ENCODE data around the gene SEPTIN8. TPM values are rescaled to one million over a fixed set of nuclear protein-coding genes. Genes with fewer than 3 reads are reported as not detected.

SEPTIN8 gene
- total RNA-seq, 2 donors from 2014 or later, result 42.9 to 54.8 TPM

GRCh38 chr5:132788990-132789886 is 12.2 kb upstream of the SEPTIN8 start:
- no peak for DNase-seq (ENCODE audit: low spot score)
- intact Hi-C loops (cut with DNase I), result no loop called here

GRCh38 chr5:132788508-132788907 is 11.5 kb upstream of the SEPTIN8 start:
- DNase-seq (ENCODE audit: low spot score), result no peak
- intact Hi-C loops (cut with DNase I), result no loop called here

DNA sequence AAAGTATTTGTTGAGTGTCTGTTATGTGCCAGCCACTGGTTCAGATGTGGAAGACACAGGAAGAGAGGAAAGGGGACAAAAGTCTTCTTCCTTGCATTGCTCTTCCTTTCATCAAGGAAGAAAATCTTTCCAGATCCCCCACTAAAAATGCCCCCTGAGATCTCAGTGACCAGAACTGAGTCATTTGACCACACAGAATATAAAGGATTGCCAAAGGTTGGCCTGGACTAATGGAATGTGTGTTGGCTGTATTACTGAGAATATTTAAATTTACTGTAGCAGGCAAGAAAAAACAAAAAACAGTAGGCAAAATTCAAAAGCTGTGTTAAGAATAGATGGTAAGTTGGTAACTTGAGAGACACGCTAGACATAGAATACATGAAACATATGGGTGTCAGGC is 10.0 kb upstream of the SEPTIN8 start:
- intact Hi-C loops (cut with DNase I), result no loop called here

DNA sequence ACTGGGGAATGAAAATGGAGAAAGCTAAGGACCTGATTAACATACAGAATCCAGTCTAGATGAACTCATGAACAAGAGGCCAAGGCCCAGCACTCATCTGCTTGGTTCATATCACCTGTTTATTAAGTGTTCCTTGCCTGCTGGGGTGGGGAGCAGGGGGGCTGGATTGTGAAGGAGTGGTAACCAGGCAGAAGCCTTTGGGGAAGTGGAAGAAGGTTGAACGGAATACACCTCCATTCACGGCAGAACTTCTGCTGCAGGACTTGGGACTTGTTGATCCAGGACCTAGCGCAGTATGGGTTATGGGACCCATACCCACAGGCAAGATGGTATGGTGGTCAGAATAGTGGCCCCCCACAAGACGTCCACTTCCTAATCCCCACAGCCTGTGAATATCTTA is 8.8 kb upstream of the SEPTIN8 start:
- no peak for DNase-seq (ENCODE audit: low spot score)
- intact Hi-C loops (cut with DNase I), result no loop called here

More for the DNA sequence above, 10.0 kb upstream of the SEPTIN8 start:
- DNase-seq (ENCODE audit: low spot score), result no peak

- no peak for DNase-seq (ENCODE audit: low spot score)
- intact Hi-C loops (cut with DNase I), result no loop called here
Measured at GRCh38 chr5:132785365-132785764, 8.3 kb upstream of the SEPTIN8 start.

DNA sequence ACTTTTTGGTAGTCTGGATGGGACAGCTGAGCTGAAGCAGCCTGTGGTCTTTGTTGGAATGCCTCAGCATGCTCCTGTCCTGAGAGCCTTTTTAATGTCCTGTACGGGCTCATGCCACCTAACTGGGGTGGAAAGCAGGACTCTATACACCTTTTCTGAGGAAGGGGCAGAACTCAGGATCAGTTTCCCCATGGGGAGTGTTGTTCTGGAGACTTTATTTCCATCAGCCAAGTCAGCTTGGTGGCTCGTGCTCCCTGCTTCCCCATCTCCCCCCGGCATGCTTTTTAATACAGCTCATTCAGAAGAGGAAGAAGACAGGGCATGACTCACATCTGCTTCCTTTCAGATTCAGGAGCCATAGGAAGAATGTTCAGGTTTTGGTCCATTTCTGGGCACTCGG is 5.1 kb upstream of the SEPTIN8 start:
- intact Hi-C loops (cut with DNase I), result no loop called here
- DNase-seq (ENCODE audit: low spot score), result no peak

- no peak for DNase-seq (ENCODE audit: low spot score)
- intact Hi-C loops (cut with DNase I), result no loop called here
Measured at GRCh38 chr5:132781029-132781428, 4.0 kb upstream of the SEPTIN8 start.

GRCh38 chr5:132780577-132780976 is 3.5 kb upstream of the SEPTIN8 start:
- no peak for DNase-seq (ENCODE audit: low spot score)
- intact Hi-C loops (cut with DNase I), result no loop called here

DNA sequence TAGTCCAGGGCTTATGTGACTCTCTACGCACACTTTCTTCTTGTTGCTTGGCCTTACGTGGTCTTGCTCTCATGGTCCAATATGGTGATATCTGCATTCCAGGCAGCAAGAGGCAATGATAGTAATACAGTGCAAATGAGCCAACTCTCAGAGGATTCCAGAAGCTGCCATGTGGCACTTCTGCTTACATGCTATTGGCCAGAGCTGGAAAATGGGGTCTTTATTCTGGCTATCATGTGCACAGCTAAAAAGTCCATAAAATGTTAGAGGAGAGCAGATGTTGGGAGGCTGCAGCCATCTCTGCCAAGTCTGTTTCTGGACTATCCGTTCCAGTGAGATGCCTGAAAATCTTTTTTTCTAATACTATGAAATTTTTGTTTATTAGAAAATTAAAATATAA is 2.9 kb upstream of the SEPTIN8 start:
- DNase-seq (ENCODE audit: low spot score), result no peak
- intact Hi-C loops (cut with DNase I), result no loop called here

GRCh38 chr5:132778856-132779255 is 1.8 kb upstream of the SEPTIN8 start:
- DNase-seq (ENCODE audit: low spot score), result no peak
- intact Hi-C loops (cut with DNase I), result no loop called here

DNA sequence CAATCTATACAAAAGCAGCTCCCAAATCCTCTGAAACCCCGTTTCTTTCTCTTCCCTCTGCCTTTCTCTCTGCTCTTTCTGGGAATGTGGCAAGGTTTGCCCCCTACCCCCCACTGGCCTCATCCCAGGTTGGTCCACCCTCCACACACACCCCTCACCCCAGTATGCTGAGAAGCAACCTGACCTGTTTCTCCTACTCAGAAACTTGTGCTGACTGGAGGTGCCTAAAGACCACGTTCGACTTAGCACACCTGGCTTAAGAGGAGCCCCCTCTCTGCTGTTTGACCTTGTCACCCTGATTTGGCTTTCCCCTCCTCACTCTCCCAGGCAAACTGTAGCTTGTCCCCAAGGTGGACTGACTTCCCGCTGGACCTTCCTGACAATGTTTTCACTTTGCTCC is 1.1 kb upstream of the SEPTIN8 start:
- intact Hi-C loops (cut with DNase I), result no loop called here
- DNase-seq (ENCODE audit: low spot score), result no peak

- intact Hi-C loops (cut with DNase I), result no loop called here
Measured at GRCh38 chr5:132776938-132777208, 166 bp downstream of the SEPTIN8 start.

DNA sequence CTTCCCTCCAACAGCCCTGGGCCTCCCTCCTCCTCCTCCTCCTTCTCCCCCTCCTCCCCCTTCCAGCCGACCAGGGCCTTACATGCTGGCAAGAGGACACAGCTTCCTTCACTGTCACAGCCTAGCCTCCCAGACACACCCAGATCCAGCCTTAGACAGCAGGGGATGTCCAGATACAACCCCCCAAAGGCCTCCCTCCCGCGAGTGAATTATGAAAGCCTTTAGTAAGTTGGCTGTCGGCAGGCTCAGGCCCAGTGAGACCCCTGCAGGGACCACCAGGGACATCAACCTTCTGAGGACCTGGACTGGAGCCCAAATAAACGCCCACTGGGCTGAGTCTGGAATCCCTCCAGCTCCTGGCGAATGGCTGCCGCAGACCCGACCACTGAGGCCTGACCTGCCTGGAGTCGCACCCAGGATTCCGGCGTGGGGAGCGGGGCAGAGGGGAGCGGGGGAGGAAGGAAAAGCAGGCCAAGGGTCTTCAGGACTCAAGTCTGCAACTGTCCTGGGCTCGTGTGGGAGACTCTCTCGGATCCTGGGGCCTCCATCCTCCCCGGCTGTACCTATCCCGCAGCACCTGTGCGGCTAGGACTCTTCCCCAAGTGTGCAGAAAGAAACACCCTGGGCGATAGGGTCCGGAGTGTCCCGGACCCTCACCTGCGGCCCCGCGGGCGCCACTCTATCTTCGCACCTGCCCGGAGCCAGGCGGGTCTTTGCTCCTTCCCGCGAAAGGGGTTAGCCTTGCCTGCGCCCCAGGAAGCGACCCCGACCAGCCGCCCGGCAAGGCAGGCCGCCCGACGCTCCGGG is 705 bp downstream of the SEPTIN8 start:
- intact Hi-C loops (cut with DNase I), result no loop called here

More at GRCh38 chr5:132776938-132777208, 166 bp downstream of the SEPTIN8 start:
- DNase-seq (ENCODE audit: low spot score), result no peak

DNA sequence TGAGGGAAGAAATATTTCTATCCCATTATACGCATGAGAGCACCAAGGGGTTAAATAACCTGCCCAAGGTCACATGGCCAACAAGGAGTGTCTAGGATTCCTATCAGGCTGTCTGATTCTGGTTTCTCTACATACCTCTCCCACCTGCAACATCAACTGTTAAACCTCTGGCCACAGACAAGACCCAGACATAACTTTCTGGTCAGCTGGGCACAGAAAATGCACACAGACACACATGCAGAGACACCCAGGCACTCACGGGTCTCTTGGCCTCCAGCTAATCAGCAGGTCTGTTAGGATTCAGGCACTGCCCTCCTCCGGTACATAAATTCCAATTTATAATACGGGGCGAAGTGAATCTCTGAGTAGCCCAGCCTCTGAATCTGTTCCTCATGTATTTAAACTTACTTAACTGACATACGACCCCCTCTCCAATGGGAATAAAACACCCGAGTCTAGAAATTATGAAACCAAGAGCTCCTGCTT is 1.5 kb downstream of the SEPTIN8 start:
- DNase-seq (ENCODE audit: low spot score), result no peak
- intact Hi-C loops (cut with DNase I), result no loop called here

More for the DNA sequence above, 705 bp downstream of the SEPTIN8 start:
- DNase-seq (ENCODE audit: low spot score), result no peak

DNA sequence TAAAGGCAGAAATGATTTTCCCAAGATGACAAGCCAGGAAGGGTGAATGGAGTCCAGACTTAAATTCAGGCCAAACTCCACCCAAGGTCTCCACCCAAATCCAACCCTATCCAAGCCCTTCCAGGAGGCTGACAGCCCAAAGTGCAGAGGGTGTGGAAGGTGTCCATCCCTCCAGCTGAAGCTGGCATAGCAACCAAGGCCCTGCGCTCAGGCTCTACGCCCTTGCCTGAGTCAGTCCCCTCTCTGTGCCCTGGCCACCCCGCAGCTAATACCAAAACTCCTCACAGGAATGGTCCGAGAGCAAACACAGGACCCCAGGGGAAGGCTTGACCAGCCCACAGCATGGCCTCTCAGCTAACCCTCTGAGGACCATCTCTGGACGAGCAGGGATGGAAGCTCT is 2.1 kb downstream of the SEPTIN8 start:
- DNase-seq (ENCODE audit: low spot score), result peak; percentile 48
- intact Hi-C loops (cut with DNase I), result no loop called here

DNA sequence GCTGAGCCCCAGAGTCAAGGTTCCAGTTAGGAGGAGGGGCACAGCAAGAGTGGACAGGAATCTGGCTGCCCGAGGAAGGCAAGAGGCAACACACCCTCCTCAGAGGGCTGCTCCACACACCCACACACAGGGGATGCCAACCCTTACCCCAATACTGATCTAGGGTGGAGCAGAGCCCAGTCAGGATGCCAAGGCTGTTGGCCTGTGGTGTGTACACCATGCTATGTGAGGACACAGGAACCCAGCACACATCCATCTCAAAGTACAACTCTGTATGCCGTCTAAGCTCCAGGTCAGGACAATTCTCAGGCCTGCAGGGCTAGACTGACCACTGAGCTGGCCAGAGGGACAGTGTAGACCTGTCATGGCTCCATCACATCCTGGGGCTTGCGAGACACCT is 2.6 kb downstream of the SEPTIN8 start:
- peak; percentile 44 for DNase-seq (ENCODE audit: low spot score)
- intact Hi-C loops (cut with DNase I), result no loop called here

- peak; percentile 44 for DNase-seq (ENCODE audit: low spot score)
- intact Hi-C loops (cut with DNase I), result no loop called here
Measured at GRCh38 chr5:132773601-132774355, 3.3 kb downstream of the SEPTIN8 start.

DNA sequence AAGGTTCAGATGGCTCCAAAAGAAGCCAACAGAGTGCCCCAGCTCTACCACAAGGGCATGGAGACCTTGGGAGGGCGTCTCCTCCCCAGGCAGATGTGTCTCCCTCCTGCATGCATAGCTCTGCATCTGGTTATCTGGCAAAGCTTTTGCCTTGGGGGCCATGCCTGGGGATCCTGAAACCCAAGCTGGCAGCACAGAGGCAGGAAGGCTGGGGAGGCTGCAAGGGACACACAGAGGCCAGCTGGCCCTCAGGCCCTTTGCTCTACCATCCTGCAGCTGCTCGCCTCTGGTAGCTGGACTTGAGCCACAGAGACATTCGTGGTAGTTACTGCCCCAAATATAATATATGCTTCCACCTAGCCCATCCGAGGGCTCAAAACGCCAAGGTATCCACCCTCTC is 3.9 kb downstream of the SEPTIN8 start:
- intact Hi-C loops (cut with DNase I), result no loop called here
- DNase-seq (ENCODE audit: low spot score), result peak; percentile 60

- peak; percentile 69 for DNase-seq (ENCODE audit: low spot score)
- intact Hi-C loops (cut with DNase I), result no loop called here
Measured at GRCh38 chr5:132772291-132773070, 4.6 kb downstream of the SEPTIN8 start.

All from posterior vena cava (tissue), 2 donors.